C4-2B (cell line): Measurements from ENCODE around the gene COL28A1.

Experiments
- CTCF ChIP-seq: fragments of 450-650 bp; conservative IDR thresholded peaks from 2 replicates; pipeline ENCODE4 v1.5.1; 2017; ENCODE audit warnings: mild to moderate bottlenecking
- ZFX ChIP-seq: fragments of 450-650 bp; IDR thresholded peaks from 2 replicates; pipeline ENCODE4 v1.6.1; 2017

GRCh38 chr7:7552199-7552598 lies 16.5 kb upstream of the COL28A1 start:
- no peak for TF ChIP-seq CTCF
- TF ChIP-seq ZFX: no peak
